IMR-90 (cell line): ENCODE measurements around the gene TMEM163. TPM values are rescaled to one million over a fixed set of nuclear protein-coding genes. Genes with fewer than 3 reads are reported as not detected.
"Not testable (repeated sequence)": the region's sequence is repeated elsewhere in the genome, so short reads cannot be mapped to it uniquely, and the experiment has no call there.

Source experiments
- ATAC-seq: fragments of 200-7000 bp; cut with Tn5 transposase; 2 replicates; pipeline ENCODE4 v1.9.1; 2020; ENCODE audit warnings: low read depth, mild to moderate bottlenecking, moderate library complexity
- BruUV-seq: library from RNA; stranded (reverse); fragments of 400-500 nt; replicated peaks from 2 replicates; lab custom pipeline; 2021; lab: Mats Ljungman, UMichigan
- CTCF ChIA-PET: fragments of 300-600 bp; formaldehyde crosslinking; extraction: SDS; loops from one replicate; lab custom pipeline; 2021; ENCODE audit warnings: antibody characterized with exemption; lab: Yijun Ruan, JAX
- POLR2A ChIA-PET: fragments of 300-600 bp; sonication (Branson Sonifier 250); formaldehyde crosslinking; loops from one replicate; lab custom pipeline; 2022; ENCODE audit warnings: antibody characterized with exemption; ENCODE audit not compliant: unreplicated experiment; lab: Charles Lee
- DNase-seq: peaks from one replicate; pipeline ENCODE4 v3.0.0; 2013
- H2AFZ ChIP-seq: replicated peaks from 2 replicates; pipeline ENCODE3; 2013; ENCODE audit warnings: low read length, mild to moderate bottlenecking; ENCODE audit not compliant: poor library complexity
- H2AK5ac ChIP-seq: 2 replicates; pipeline ENCODE4 v1.6.1; 2013; ENCODE audit warnings: low read depth, low read length, inconsistent platforms
- H2AK9ac ChIP-seq: replicated peaks from 2 replicates; pipeline ENCODE3; 2013; ENCODE audit warnings: mild to moderate bottlenecking, low read depth, low read length, moderate library complexity; ENCODE audit not compliant: poor library complexity
- H2BK120ac ChIP-seq: 2 replicates; pipeline ENCODE4 v1.6.1; 2013; ENCODE audit warnings: low read depth, low read length, inconsistent platforms
- H2BK15ac ChIP-seq: 3 replicates; pipeline ENCODE4 v1.6.1; 2013; ENCODE audit warnings: low read depth, low read length, inconsistent platforms
- H2BK20ac ChIP-seq: 2 replicates; pipeline ENCODE4 v1.6.1; 2013; ENCODE audit warnings: low read depth, mild to moderate bottlenecking, inconsistent platforms, low read length, moderate library complexity
- H2BK5ac ChIP-seq: 2 replicates; pipeline ENCODE4 v1.6.1; 2013; ENCODE audit warnings: mild to moderate bottlenecking, low read depth, low read length, inconsistent platforms; ENCODE audit not compliant: poor library complexity, severe bottlenecking
- H3K14ac ChIP-seq: replicated peaks from 2 replicates; pipeline ENCODE4 v1.6.1; 2013; ENCODE audit warnings: low read depth, low read length, inconsistent platforms
- H3K18ac ChIP-seq: 2 replicates; pipeline ENCODE4 v1.6.1; 2013; ENCODE audit warnings: low read depth, low read length, control low read depth
- H3K23ac ChIP-seq: 2 replicates; pipeline ENCODE4 v1.6.1; 2013; ENCODE audit warnings: low read depth, low read length, inconsistent platforms
- H3K27ac ChIP-seq: 2 replicates; pipeline ENCODE4 v1.5.1; 2013; ENCODE audit warnings: mild to moderate bottlenecking, control low read depth, low read length; ENCODE audit not compliant: insufficient read depth
- H3K27me3 ChIP-seq: 2 replicates; pipeline ENCODE4 v1.6.1; 2013; ENCODE audit warnings: low read length; ENCODE audit not compliant: control insufficient read depth, insufficient read depth
- H3K36me3 ChIP-seq: 2 replicates; pipeline ENCODE4 v1.6.1; 2013; ENCODE audit warnings: low read length, mixed read lengths; ENCODE audit not compliant: control insufficient read depth, insufficient read depth
- H3K4ac ChIP-seq: 2 replicates; pipeline ENCODE4 v1.6.1; 2013; ENCODE audit warnings: low read depth, low read length, inconsistent platforms
- H3K4me1 ChIP-seq: 2 replicates; pipeline ENCODE4 v1.6.1; 2013; ENCODE audit warnings: low read length, mixed read lengths; ENCODE audit not compliant: control insufficient read depth, insufficient read depth
- H3K4me2 ChIP-seq: 2 replicates; pipeline ENCODE4 v1.6.1; 2013; ENCODE audit warnings: low read depth, mild to moderate bottlenecking, control low read depth, low read length, moderate library complexity
- H3K4me3 ChIP-seq: 2 replicates; pipeline ENCODE4 v1.5.1; 2013; ENCODE audit warnings: low read depth, mild to moderate bottlenecking, control low read depth, low read length, moderate library complexity; ENCODE audit not compliant: insufficient read depth
- H3K56ac ChIP-seq: 2 replicates; pipeline ENCODE4 v1.6.1; 2013; ENCODE audit warnings: low read length, inconsistent platforms; ENCODE audit not compliant: insufficient read depth; ENCODE audit errors: extremely low read depth
- H3K79me1 ChIP-seq, 2 experiments: 2 replicates each; pipeline ENCODE4 v1.6.1; 2013; ENCODE audit warnings: low read length in 2 of 2, inconsistent platforms in 1 of 2, low read depth in 1 of 2
- H3K9ac ChIP-seq: 2 replicates; pipeline ENCODE4 v1.6.1; 2013; ENCODE audit warnings: low read depth, low read length, control low read depth
- H3K9me1 ChIP-seq: 2 replicates; pipeline ENCODE4 v1.6.1; 2013; ENCODE audit warnings: low read length, inconsistent platforms; ENCODE audit not compliant: insufficient read depth
- H3K9me3 ChIP-seq: 2 replicates; pipeline ENCODE4 v1.6.1; 2013; ENCODE audit warnings: low read length; ENCODE audit not compliant: control insufficient read depth, insufficient read depth
- H4K20me1 ChIP-seq: 2 replicates; pipeline ENCODE4 v1.6.1; 2013; ENCODE audit warnings: low read length, inconsistent platforms; ENCODE audit not compliant: insufficient read depth
- H4K5ac ChIP-seq: 2 replicates; pipeline ENCODE4 v1.6.1; 2013; ENCODE audit warnings: mild to moderate bottlenecking, low read depth, low read length, control low read depth
- H4K8ac ChIP-seq, 2 experiments: 2 replicates each; pipeline ENCODE4 v1.6.1; 2013; ENCODE audit warnings: low read depth in 2 of 2, low read length in 2 of 2, control low read depth in 1 of 2, inconsistent platforms in 1 of 2
- H4K91ac ChIP-seq: 2 replicates; pipeline ENCODE4 v1.6.1; 2013; ENCODE audit warnings: low read depth, low read length, inconsistent platforms; ENCODE audit not compliant: insufficient read depth
- WGBS, 2 experiments: methylation state at CpG; one replicate each; pipeline versions ENCODE4 v1.1.5 to v1.1.7; 2013; ENCODE audit warnings: missing lambda C conversion rate in 2 of 2; ENCODE audit not compliant: insufficient read length in 1 of 2; ENCODE audit errors: extremely low coverage in 2 of 2; 5-methylcytosine and 5-hydroxymethylcytosine counted together
- dilution Hi-C: fragments of 300-500 bp; cut with HindIII; formaldehyde crosslinking; loops from one replicate; pipeline ENCODE4 v1.14.3; 2018; ENCODE audit warnings: low sequenced_read_pairs; ENCODE audit not compliant: unreplicated experiment
- in situ Hi-C: fragments of 300-500 bp; cut with MboI; formaldehyde crosslinking; loops from 3 replicates; pipeline ENCODE4 v1.14.3; 2019; ENCODE audit warnings: low sequenced_read_pairs, inconsistent platforms, mixed read lengths
- intact Hi-C: fragments of 100-400 bp; cut with micrococcal nuclease; formaldehyde crosslinking; loops from 2 replicates; pipeline ENCODE4 v1.10.0; 2022
- polyA plus RNA-seq, 3 experiments: library from polyadenylated mRNA; depleted of rRNA; stranded (reverse); fragments of >200 nt; gene quantifications; 2 replicates each; pipeline ENCODE4 v1.2.3, GENCODE V29; 2012; ENCODE audit warnings: low replicate concordance in 1 of 3
- total RNA-seq: library from RNA; depleted of rRNA; stranded (reverse); fragments of >200 nt; gene quantifications from 2 replicates; pipeline ENCODE4 v1.2.3, GENCODE V29; 2012

TMEM163 gene
- total and polyA plus RNA-seq, 2 of the 4 experiments (the other 2 are of a cell fraction), result not detected

DNA sequence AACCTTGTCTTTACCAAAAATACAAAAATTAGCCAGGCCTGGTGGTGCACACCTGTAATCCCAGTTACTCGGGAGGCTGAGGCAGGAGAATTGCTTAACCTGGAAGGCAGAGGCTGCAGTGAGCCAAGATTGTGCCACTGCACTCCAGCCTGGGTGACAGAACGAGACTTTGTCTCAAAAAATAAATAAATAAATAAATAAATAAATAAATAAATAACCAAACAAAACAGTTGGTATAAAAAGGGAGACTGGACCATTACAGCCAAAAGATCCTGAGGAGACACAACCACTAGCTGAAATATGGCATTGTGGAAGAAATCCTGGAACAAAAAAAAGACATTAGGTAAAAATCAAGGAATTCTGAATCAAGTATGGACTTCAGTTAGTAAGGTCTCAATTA is 4.9 kb upstream of the TMEM163 start:
- H2AK9ac ChIP-seq, POLR2A ChIA-PET, H3K56ac ChIP-seq, H3K18ac ChIP-seq, H4K20me1 ChIP-seq, in situ Hi-C loops, intact Hi-C loops, H2AK5ac ChIP-seq, H3K36me3 ChIP-seq, H3K14ac ChIP-seq, H2AFZ ChIP-seq, H2BK15ac ChIP-seq, H3K4me3 ChIP-seq, H3K4me2 ChIP-seq, H2BK120ac ChIP-seq, DNase-seq, H3K79me1 ChIP-seq, H3K27ac ChIP-seq, H4K8ac ChIP-seq, H3K9ac ChIP-seq, H3K9me3 ChIP-seq, CTCF ChIA-PET, H3K4me1 ChIP-seq, dilution Hi-C loops, ATAC-seq, H4K91ac ChIP-seq, H4K5ac ChIP-seq, BruUV-seq, H3K9me1 ChIP-seq, H2BK5ac ChIP-seq, H3K4ac ChIP-seq, H3K23ac ChIP-seq, H2BK20ac ChIP-seq: not testable (repeated sequence)
- no CpG with 5 or more reads among the region's 2 CpGs for WGBS, 2 experiments
- H3K27me3 ChIP-seq, result peaks cover 25% of the 10 kb centered on the region
